K562 (cell line): Measurements from ENCODE around the gene MAGEA1. TPM values are rescaled to one million over a fixed set of nuclear protein-coding genes. Genes with fewer than 3 reads are reported as not detected.
A peak's percentile ranks its signal among the peaks of the same experiment; 100 is the strongest.

Experiments used
- DEAF1 ChIP-seq: fragments of 450-650 bp; formaldehyde crosslinking; IDR thresholded peaks from 2 replicates; pipeline ENCODE4 v1.4.0; 2020; ENCODE audit warnings: mild to moderate bottlenecking, moderate library complexity
- ELF1 ChIP-seq: fragments of 200-800 bp; sonication (Bioruptor generic); IDR thresholded peaks from 2 replicates; pipeline ENCODE4 v1.6.1; 2016; ENCODE audit warnings: missing genetic modification characterization, missing compliant biosample characterization
- GATAD2A ChIP-seq: fragments of 450-650 bp; IDR thresholded peaks from 2 replicates; pipeline ENCODE4 v1.6.1; 2017
- HNRNPUL1 ChIP-seq: fragments of 200-400 bp; formaldehyde crosslinking; IDR thresholded peaks from 2 replicates; pipeline ENCODE4 v1.6.1; 2017; ENCODE audit warnings: low read length
- L3MBTL2 ChIP-seq: fragments of 450-650 bp; IDR thresholded peaks from 2 replicates; pipeline ENCODE4 v1.6.1; 2016; ENCODE audit warnings: mild to moderate bottlenecking, moderate library complexity
- LEF1 ChIP-seq: fragments of 450-650 bp; IDR thresholded peaks from 2 replicates; pipeline ENCODE4 v1.6.1; 2016; ENCODE audit warnings: mild to moderate bottlenecking
- MTA2 ChIP-seq: fragments of 450-650 bp; IDR thresholded peaks from 2 replicates; pipeline ENCODE4 v1.6.1; 2016; ENCODE audit warnings: low read depth
- MXD1 ChIP-seq: fragments of 250-450 bp; sonication (Bioruptor Pico); IDR thresholded peaks from 2 replicates; pipeline ENCODE4 v1.8.0; 2021; ENCODE audit warnings: borderline replicate concordance, mild to moderate bottlenecking, moderate library complexity; ENCODE audit not compliant: poor library complexity, severe bottlenecking
- NBN ChIP-seq: fragments of 450-650 bp; IDR thresholded peaks from 2 replicates; pipeline ENCODE4 v1.6.1; 2016; ENCODE audit warnings: low read depth, mild to moderate bottlenecking
- NCOR1 ChIP-seq: fragments of 450-650 bp; IDR thresholded peaks from 2 replicates; pipeline ENCODE4 v1.6.1; 2016; ENCODE audit warnings: mild to moderate bottlenecking, moderate library complexity
- NR2F6 ChIP-seq: fragments of 450-650 bp; formaldehyde crosslinking; IDR thresholded peaks from 2 replicates; pipeline ENCODE4 v1.4.0; 2020; ENCODE audit warnings: mild to moderate bottlenecking
- PHB2 ChIP-seq: fragments of 450-650 bp; IDR thresholded peaks from 2 replicates; pipeline ENCODE4 v1.6.1; 2017; ENCODE audit warnings: low read depth
- PHTF2 ChIP-seq: fragments of 250-450 bp; sonication (Bioruptor Pico); IDR thresholded peaks from 2 replicates; pipeline ENCODE4 v1.5.0; 2021; ENCODE audit warnings: mild to moderate bottlenecking
- RCOR1 ChIP-seq, 2 experiments: IDR thresholded peaks; 2 replicates each; pipeline ENCODE4 v1.6.1; 2012; ENCODE audit warnings: low read depth in 2 of 2, low read length in 2 of 2, borderline replicate concordance in 1 of 2, improper control_type of control experiment in 1 of 2
- SMARCA4 ChIP-seq: fragments of 450-650 bp; IDR thresholded peaks from 2 replicates; pipeline ENCODE4 v1.6.1; 2016
- SMARCE1 ChIP-seq: fragments of 450-650 bp; IDR thresholded peaks from 2 replicates; pipeline ENCODE4 v1.7.1; 2016; ENCODE audit warnings: mild to moderate bottlenecking
- SOX6 ChIP-seq: fragments of 450-650 bp; IDR thresholded peaks from 2 replicates; pipeline ENCODE4 v1.6.1; 2014; ENCODE audit warnings: mild to moderate bottlenecking
- TAF15 ChIP-seq: fragments of 200-400 bp; formaldehyde crosslinking; IDR thresholded peaks from 2 replicates; pipeline ENCODE4 v1.6.1; 2017; ENCODE audit warnings: mild to moderate bottlenecking, low read depth, low read length, moderate library complexity
- TAF9B ChIP-seq: fragments of 450-650 bp; IDR thresholded peaks from 2 replicates; pipeline ENCODE4 v1.6.1; 2018; ENCODE audit warnings: mild to moderate bottlenecking; ENCODE audit not compliant: partially characterized antibody
- TAL1 ChIP-seq: fragments of 450-650 bp; IDR thresholded peaks from 2 replicates; pipeline ENCODE4 v1.6.1; 2016; ENCODE audit warnings: mild to moderate bottlenecking
- TCF3 ChIP-seq: sonication (generic); formaldehyde crosslinking; IDR thresholded peaks from 2 replicates; pipeline ENCODE4 v1.4.0; 2020; ENCODE audit warnings: mild to moderate bottlenecking, missing genetic modification reagents
- TEAD4 ChIP-seq, 2 experiments: sonication (generic) in 1 of 2; formaldehyde crosslinking in 1 of 2; IDR thresholded peaks; 2 replicates each; pipeline versions ENCODE4 v1.6.1 to v1.8.0; 2012 to 2022; ENCODE audit warnings: borderline replicate concordance in 1 of 2, inconsistent platforms in 1 of 2, low read length in 1 of 2, mild to moderate bottlenecking in 1 of 2, missing genetic modification reagents in 1 of 2
- TRIM24 ChIP-seq, 2 experiments: fragments of 450-650 bp; IDR thresholded peaks; 2 replicates each; pipeline ENCODE4 v1.6.1; 2016
- VEZF1 ChIP-seq: fragments of 200-800 bp; sonication (Bioruptor generic); IDR thresholded peaks from 2 replicates; pipeline ENCODE4 v1.6.1; 2017; ENCODE audit warnings: missing genetic modification characterization, missing compliant biosample characterization
- ZC3H11A ChIP-seq: IDR thresholded peaks from 2 replicates; pipeline ENCODE4 v1.6.1; 2012; ENCODE audit warnings: low read depth, low read length, improper control_type of control experiment
- ZC3H4 ChIP-seq: sonication (generic); formaldehyde crosslinking; IDR thresholded peaks from 2 replicates; pipeline ENCODE4 v1.9.0; 2021; ENCODE audit warnings: missing genetic modification reagents, borderline replicate concordance
- ZNF707 ChIP-seq: fragments of 250-450 bp; sonication (Bioruptor Pico); conservative IDR thresholded peaks from 2 replicates; pipeline ENCODE4 v1.8.0; 2022; ENCODE audit warnings: inconsistent platforms, mild to moderate bottlenecking, moderate library complexity
- polyA plus RNA-seq, 8 experiments: library from polyadenylated mRNA; depleted of rRNA in 4 of 8; stranded (reverse) in 5 of 8; unstranded in 3 of 8; fragments of >200 nt; fragmentation: Nextera tagmentation in 2 of 8; fragmentation: Illumina TruSeq in 1 of 8; extraction: Ambion mirVana in 2 of 8; extraction: Trizol in 1 of 8; gene quantifications; 2 replicates each; pipeline versions ENCODE4 v1.2.1 to v1.2.3, GENCODE V29; 2011 to 2014; ENCODE audit warnings: inconsistent platforms in 1 of 8, missing spikeins in 1 of 8
- total RNA-seq, 7 experiments: library from RNA; depleted of rRNA in 6 of 7; stranded (reverse); fragments of >200 nt in 6 of 7; fragmentation: Illumina TruSeq in 2 of 7; extraction: Trizol in 2 of 7; gene quantifications; 2 replicates each; pipeline versions ENCODE4 v1.2.1 to v1.2.3, GENCODE V29; 2011 to 2021; ENCODE audit warnings: low replicate concordance in 1 of 7

Gene MAGEA1
- total and polyA plus RNA-seq, 9 of the 15 experiments (the other 6 are each of a cell fraction or from before 2014, with no cell fraction given), result 10.2 to 57.9 (median 44.1) TPM

- no peak for TF ChIP-seq ZC3H4 (CRISPR knock-in tag)
- peak; percentile 25; the same call in 1 of the 2 replicates for TF ChIP-seq SMARCE1
- no peak for TF ChIP-seq MXD1 (CRISPR knock-in tag)
- peak; percentile 71; the same call in 1 of the 2 replicates for TF ChIP-seq LEF1
- no peak for TF ChIP-seq NR2F6
- TF ChIP-seq PHTF2 (CRISPR knock-in tag), result no peak
- TF ChIP-seq HNRNPUL1, result no peak
- TF ChIP-seq PHB2, result no peak
- peak; percentile 55 for TF ChIP-seq SMARCA4
- TF ChIP-seq DEAF1 (CRISPR knock-in tag), result no peak
- 0 out of 2 replicates have a peak, but pooled peaks have one; percentile 9 for TF ChIP-seq MTA2
- TF ChIP-seq RCOR1 (IDR thresholded peaks at IDR 0.05; ENCODE audit: borderline replicate concordance in 1 of 2, low read depth in 2 of 2, low read length in 2 of 2), result no peak
- no peak for TF ChIP-seq TAF15
- peak; percentile 51 for TF ChIP-seq TEAD4 (IDR thresholded peaks at IDR 0.05; ENCODE audit: low read length)
- no peak for TF ChIP-seq TEAD4 (CRISPR knock-in tag; IDR thresholded peaks at IDR 0.05; ENCODE audit: borderline replicate concordance)
- TF ChIP-seq ZC3H11A, result no peak
- no peak for TF ChIP-seq NBN
- peak; percentile 64 for TF ChIP-seq TAL1
- TF ChIP-seq NCOR1, result peak; percentile 41
- TF ChIP-seq TAF9B, result no peak
- no peak for TF ChIP-seq VEZF1
- TF ChIP-seq TCF3, result peak; percentile 49; the same call in 1 of the 2 replicates
- TF ChIP-seq ELF1, result no peak
- no peak for TF ChIP-seq ZNF707 (CRISPR knock-in tag)
- peak in 1 of 2 experiments; percentile 36; a peak in 1 of 4 replicates for TF ChIP-seq TRIM24 (IDR thresholded peaks at IDR 0.05)
- no peak for TF ChIP-seq GATAD2A
- TF ChIP-seq SOX6, result no peak
- peak; percentile 36; the same call in 1 of the 2 replicates for TF ChIP-seq L3MBTL2
Observed at GRCh38 chrX:153206425-153207046, 27.5 kb downstream of the MAGEA1 start (continued).
